Testis (tissue), 2 donors: ENCODE data around the gene RET.

Source experiments
- CTCF ChIP-seq, 3 experiments: fragments of 450-650 bp in 2 of 3; fragments of 200-600 bp in 1 of 3; sonication (generic) in 1 of 3; IDR thresholded peaks; one replicate each; pipeline ENCODE4 v1.5.1; 2016 to 2019; ENCODE audit warnings: antibody characterized with exemption in 3 of 3, mild to moderate bottlenecking in 2 of 3, moderate library complexity in 1 of 3
- POLR2A ChIP-seq: fragments of 450-650 bp; IDR thresholded peaks from one replicate; pipeline ENCODE4 v1.6.1; 2017; ENCODE audit warnings: antibody characterized with exemption, mild to moderate bottlenecking, moderate library complexity

GRCh38 chr10:43138021-43138756, 61.3 kb downstream of the RET start, which contains the start of gene CSGALNACT2:
- peak in 1 of 3 experiments; percentile 0 for TF ChIP-seq CTCF (IDR thresholded peaks at IDR 0.05)
- TF ChIP-seq POLR2A = peak; percentile 36
